IPS-20b (cell line): ENCODE measurements around the gene TBC1D21.

Source experiments
- H3K27ac ChIP-seq: one replicate; pipeline ENCODE4 v1.5.1; 2013; ENCODE audit warnings: low read length
- H3K27me3 ChIP-seq: 2 replicates; pipeline ENCODE4 v1.6.1; 2013; ENCODE audit warnings: mild to moderate bottlenecking, low read length, inconsistent platforms; ENCODE audit not compliant: insufficient read depth
- H3K36me3 ChIP-seq: 2 replicates; pipeline ENCODE4 v1.6.1; 2013; ENCODE audit warnings: low read depth, mild to moderate bottlenecking, inconsistent platforms, low read length, moderate library complexity; ENCODE audit not compliant: insufficient read depth
- H3K4me1 ChIP-seq: 2 replicates; pipeline ENCODE4 v1.6.1; 2013; ENCODE audit warnings: mild to moderate bottlenecking, control low read depth, inconsistent platforms, low read length, moderate library complexity; ENCODE audit not compliant: insufficient read depth
- H3K4me3 ChIP-seq: 2 replicates; pipeline ENCODE4 v1.5.1; 2013; ENCODE audit warnings: mild to moderate bottlenecking, low read length, inconsistent platforms
- H3K9ac ChIP-seq: 2 replicates; pipeline ENCODE4 v1.6.1; 2013; ENCODE audit warnings: low read depth, mild to moderate bottlenecking, inconsistent platforms, low read length, moderate library complexity
- H3K9me3 ChIP-seq: 2 replicates; pipeline ENCODE4 v1.6.1; 2013; ENCODE audit warnings: mild to moderate bottlenecking, low read depth, low read length, inconsistent platforms; ENCODE audit not compliant: insufficient read depth

The TBC1D21 gene

GRCh38 chr15:73865379-73865778, 8.0 kb upstream of the TBC1D21 start:
- Histone ChIP-seq H3K9me3 (no peaks in the 10 kb centered on the region), H3K27me3 (no peaks in the 10 kb centered on the region), H3K9ac (no peak overlapping the region), H3K4me1 (peaks cover 3% of the 10 kb centered on the region; the same call in 1 of the 2 replicates), H3K4me3 (no peak overlapping the region), H3K27ac (no peak overlapping the region), H3K36me3 (no peaks in the 10 kb centered on the region)

- no peak overlapping the region for H3K27ac ChIP-seq
- no peaks in the 10 kb centered on the region for H3K27me3 ChIP-seq
- H3K4me1 ChIP-seq = peaks cover 3% of the 10 kb centered on the region; the same call in 1 of the 2 replicates
- no peak overlapping the region for H3K4me3 ChIP-seq
- no peak overlapping the region for H3K9ac ChIP-seq
- H3K36me3 ChIP-seq = no peaks in the 10 kb centered on the region
- H3K9me3 ChIP-seq = no peaks in the 10 kb centered on the region
These were observed 7.5 kb upstream of the TBC1D21 start for GRCh38 chr15:73865904-73866303.

- H3K27me3 ChIP-seq = no peaks in the 10 kb centered on the region
These were observed 6.9 kb upstream of the TBC1D21 start for GRCh38 chr15:73866481-73866880.

GRCh38 chr15:73866881-73867410, 6.4 kb upstream of the TBC1D21 start:
- Histone ChIP-seq H3K27me3 (no peaks in the 10 kb centered on the region), H3K9me3 (no peaks in the 10 kb centered on the region), H3K4me1 (peaks cover under 1% of the 10 kb centered on the region; the same call in 1 of the 2 replicates), H3K9ac (no peak overlapping the region), H3K4me3 (no peak overlapping the region), H3K27ac (no peak overlapping the region), H3K36me3 (no peaks in the 10 kb centered on the region)

More at GRCh38 chr15:73866481-73866880, 6.9 kb upstream of the TBC1D21 start:
- Histone ChIP-seq H3K9ac (no peak overlapping the region), H3K36me3 (no peaks in the 10 kb centered on the region), H3K27ac (no peak overlapping the region), H3K4me3 (no peak overlapping the region), H3K4me1 (peaks cover 3% of the 10 kb centered on the region; the same call in 1 of the 2 replicates), H3K9me3 (no peaks in the 10 kb centered on the region)

- Histone ChIP-seq H3K9ac (no peak overlapping the region), H3K4me1 (no peaks in the 10 kb centered on the region; the same call in 1 of the 2 replicates), H3K9me3 (no peaks in the 10 kb centered on the region), H3K36me3 (no peaks in the 10 kb centered on the region), H3K27ac (no peak overlapping the region), H3K4me3 (no peak overlapping the region), H3K27me3 (no peaks in the 10 kb centered on the region)
These were observed 5.9 kb upstream of the TBC1D21 start for GRCh38 chr15:73867426-73867825.

GRCh38 chr15:73867956-73868355, 5.4 kb upstream of the TBC1D21 start:
- Histone ChIP-seq H3K27me3 (no peaks in the 10 kb centered on the region), H3K4me1 (no peaks in the 10 kb centered on the region; the same call in 1 of the 2 replicates), H3K9ac (no peak overlapping the region), H3K27ac (no peak overlapping the region), H3K4me3 (no peak overlapping the region), H3K9me3 (no peaks in the 10 kb centered on the region), H3K36me3 (no peaks in the 10 kb centered on the region)

- H3K9ac ChIP-seq = no peak overlapping the region
- no peaks in the 10 kb centered on the region for H3K9me3 ChIP-seq
- no peaks in the 10 kb centered on the region for H3K36me3 ChIP-seq
- H3K27me3 ChIP-seq = peaks cover 3% of the 10 kb centered on the region; the same call in 1 of the 2 replicates
- H3K4me1 ChIP-seq = no peaks in the 10 kb centered on the region; the same call in 1 of the 2 replicates
- H3K4me3 ChIP-seq = no peak overlapping the region
- H3K27ac ChIP-seq = no peak overlapping the region
These were observed 4.0 kb upstream of the TBC1D21 start for GRCh38 chr15:73869216-73869995.

GRCh38 chr15:73870700-73871408, 2.5 kb upstream of the TBC1D21 start:
- Histone ChIP-seq H3K4me1 (no peaks in the 10 kb centered on the region; the same call in 1 of the 2 replicates), H3K36me3 (no peaks in the 10 kb centered on the region), H3K9ac (no peak overlapping the region), H3K9me3 (no peaks in the 10 kb centered on the region), H3K4me3 (no peak overlapping the region), H3K27ac (no peak overlapping the region), H3K27me3 (peaks cover 3% of the 10 kb centered on the region; the same call in 1 of the 2 replicates)

- Histone ChIP-seq H3K27ac (no peak overlapping the region), H3K27me3 (peaks cover 3% of the 10 kb centered on the region; the same call in 1 of the 2 replicates), H3K9me3 (no peaks in the 10 kb centered on the region), H3K36me3 (no peaks in the 10 kb centered on the region), H3K9ac (no peak overlapping the region), H3K4me1 (no peaks in the 10 kb centered on the region), H3K4me3 (no peak overlapping the region)
These were observed 1.0 kb upstream of the TBC1D21 start for GRCh38 chr15:73872346-73872745.

- Histone ChIP-seq H3K36me3 (no peaks in the 10 kb centered on the region), H3K27me3 (peaks cover 3% of the 10 kb centered on the region; the same call in 1 of the 2 replicates), H3K4me1 (no peaks in the 10 kb centered on the region), H3K4me3 (no peak overlapping the region), H3K9ac (no peak overlapping the region), H3K27ac (no peak overlapping the region), H3K9me3 (no peaks in the 10 kb centered on the region)
These were observed 636 bp downstream of the TBC1D21 start for GRCh38 chr15:73873889-73874511.

GRCh38 chr15:73879426-73879825, 6.1 kb downstream of the TBC1D21 start:
- no peak overlapping the region for H3K4me3 ChIP-seq
- H3K9ac ChIP-seq = no peak overlapping the region
- H3K27ac ChIP-seq = no peak overlapping the region
- H3K27me3 ChIP-seq = no peaks in the 10 kb centered on the region; the same call in 1 of the 2 replicates
- H3K4me1 ChIP-seq = no peaks in the 10 kb centered on the region
- H3K9me3 ChIP-seq = no peaks in the 10 kb centered on the region
- no peaks in the 10 kb centered on the region for H3K36me3 ChIP-seq
